DOHH2 (cell line): ENCODE measurements around the gene FRG1.
A peak's percentile ranks its signal among the peaks of the same experiment; 100 is the strongest.

Experiments
- CTCF ChIP-seq: fragments of 200-600 bp; sonication (generic); IDR thresholded peaks from one replicate; pipeline ENCODE4 v1.5.1; 2014; ENCODE audit warnings: antibody characterized with exemption, mild to moderate bottlenecking, low read depth, low read length; ENCODE audit not compliant: poor library complexity, severe bottlenecking
- EZH2phosphoT487 ChIP-seq: fragments of 200-600 bp; sonication (generic); IDR thresholded peaks from 2 replicates; pipeline ENCODE4 v1.6.1; 2017; ENCODE audit warnings: borderline replicate concordance, mild to moderate bottlenecking, antibody characterized with exemption, low read length, moderate library complexity, mixed read lengths

- TF ChIP-seq EZH2phosphoT487 (no peak), CTCF (peak; percentile 87)
Observed at GRCh38 chr4:189940178-189941004, at the start of gene FRG1.
